SK-N-SH (cell line): ENCODE data around the gene IFNLR1. TPM values are rescaled to one million over a fixed set of nuclear protein-coding genes. Genes with fewer than 3 reads are reported as not detected.

ENCODE experiments used
- CTCF ChIA-PET: fragments of 300-600, 350-600 bp; formaldehyde crosslinking; extraction: SDS; loops from one replicate; lab custom pipeline; 2021; lab: Yijun Ruan, JAX
- POLR2A ChIA-PET: fragments of 350-600 bp; sonication (Branson Sonifier 250); formaldehyde crosslinking; extraction: SDS; loops from one replicate; lab custom pipeline; 2020; ENCODE audit warnings: antibody characterized with exemption, inconsistent platforms; lab: Yijun Ruan, JAX
- DNase-seq: peaks from one replicate; pipeline ENCODE4 v3.0.0; 2012
- H2AFZ ChIP-seq: fragments of 200-600 bp; sonication (generic); 2 replicates; pipeline ENCODE4 v1.8.1; 2016; ENCODE audit warnings: antibody characterized with exemption, mild to moderate bottlenecking, low read depth
- H3F3A ChIP-seq: fragments of 200-600 bp; sonication (generic); replicated peaks from 2 replicates; pipeline ENCODE3; 2016; ENCODE audit warnings: antibody characterized with exemption, mild to moderate bottlenecking; ENCODE audit not compliant: insufficient read depth
- H3K27ac ChIP-seq, 2 experiments: fragments of 200-500 bp in 1 of 2; fragments of 200-600 bp in 1 of 2; sonication (Bioruptor generic) in 1 of 2; sonication (generic), shearing (Covaris generic) in 1 of 2; 2 replicates each; pipeline versions ENCODE4 v1.5.1 to v1.6.1; 2014 to 2016; ENCODE audit warnings: low read depth in 2 of 2, inconsistent platforms in 1 of 2, low read length in 1 of 2, mild to moderate bottlenecking in 1 of 2, mixed read lengths in 1 of 2
- H3K27me3 ChIP-seq: fragments of 200-600 bp; sonication (generic), shearing (Covaris generic); 2 replicates; pipeline ENCODE4 v1.6.1; 2016; ENCODE audit warnings: mixed run types; ENCODE audit not compliant: insufficient read depth
- H3K36me3 ChIP-seq, 2 experiments: fragments of 200-500 bp in 1 of 2; fragments of 200-600 bp in 1 of 2; sonication (Bioruptor generic) in 1 of 2; sonication (generic) in 1 of 2; replicated peaks in 1 of 2; 2 replicates each; pipeline versions ENCODE3 to v1.5.1; 2014 to 2016; ENCODE audit warnings: low read length in 1 of 2, mild to moderate bottlenecking in 1 of 2; ENCODE audit not compliant: insufficient read depth in 2 of 2, control insufficient read depth in 1 of 2
- H3K4me1 ChIP-seq, 2 experiments: fragments of 200-500 bp in 1 of 2; fragments of 200-600 bp in 1 of 2; sonication (Bioruptor generic) in 1 of 2; sonication (generic), shearing (Covaris generic) in 1 of 2; 2 replicates each; pipeline versions ENCODE4 v1.5.1 to v1.6.1; 2014 to 2016; ENCODE audit warnings: low read depth in 1 of 2, low read length in 1 of 2, mixed run types in 1 of 2; ENCODE audit not compliant: insufficient read depth in 2 of 2, control insufficient read depth in 1 of 2
- H3K4me2 ChIP-seq: fragments of 200-600 bp; sonication (generic), shearing (Covaris generic); 2 replicates; pipeline ENCODE4 v1.6.1; 2017; ENCODE audit warnings: mixed run types
- H3K4me3 ChIP-seq, 2 experiments: fragments of 200-500 bp in 1 of 2; fragments of 200-600 bp in 1 of 2; sonication (Bioruptor generic) in 1 of 2; sonication (generic), shearing (Covaris generic) in 1 of 2; 2 replicates each; pipeline versions ENCODE4 v1.5.1 to v1.8.1; 2014 to 2016; ENCODE audit warnings: low read depth in 2 of 2, inconsistent platforms in 1 of 2, low read length in 1 of 2, mild to moderate bottlenecking in 1 of 2, mixed read lengths in 1 of 2, moderate library complexity in 1 of 2
- H3K79me2 ChIP-seq: fragments of 200-600 bp; sonication (generic); 2 replicates; pipeline ENCODE4 v1.8.1; 2017; ENCODE audit warnings: mild to moderate bottlenecking; ENCODE audit not compliant: insufficient read depth
- H3K9ac ChIP-seq: fragments of 200-600 bp; sonication (generic); 2 replicates; pipeline ENCODE4 v1.6.1; 2017; ENCODE audit warnings: mixed run types
- H3K9me2 ChIP-seq: fragments of 200-600 bp; sonication (generic); 2 replicates; pipeline ENCODE4 v1.6.1; 2017; ENCODE audit warnings: mixed run types
- H3K9me3 ChIP-seq: fragments of 200-600 bp; sonication (generic); 2 replicates; pipeline ENCODE4 v1.6.1; 2017; ENCODE audit warnings: mixed run types, mild to moderate bottlenecking, moderate library complexity
- H4K20me1 ChIP-seq: fragments of 200-600 bp; sonication (generic); 2 replicates; pipeline ENCODE4 v1.6.1; 2017; ENCODE audit warnings: mild to moderate bottlenecking, mixed run types; ENCODE audit not compliant: insufficient read depth
- CHD2 ChIP-seq: fragments of 150-350 bp; IDR thresholded peaks from 2 replicates; pipeline ENCODE4 v1.6.1; 2018; ENCODE audit warnings: low read length; ENCODE audit not compliant: partially characterized antibody
- EZH2phosphoT487 ChIP-seq: fragments of 200-600 bp; sonication (generic); IDR thresholded peaks from 2 replicates; pipeline ENCODE4 v1.6.1; 2017; ENCODE audit warnings: low read depth, mixed run types, mild to moderate bottlenecking, antibody characterized with exemption, moderate library complexity, borderline replicate concordance
- FOXM1 ChIP-seq: IDR thresholded peaks from 2 replicates; pipeline ENCODE4 v1.4.0; 2012; ENCODE audit warnings: low read depth, mild to moderate bottlenecking
- GABPA ChIP-seq: IDR thresholded peaks from 2 replicates; pipeline ENCODE4 v1.4.0; 2012; ENCODE audit warnings: low read depth, mild to moderate bottlenecking
- GATA2 ChIP-seq: sonication (generic); formaldehyde crosslinking; IDR thresholded peaks from 2 replicates; pipeline ENCODE4 v1.5.0; 2020; ENCODE audit warnings: mild to moderate bottlenecking, missing genetic modification reagents
- MEF2A ChIP-seq: IDR thresholded peaks from 2 replicates; pipeline ENCODE4 v1.4.0; 2012; ENCODE audit warnings: low read depth, borderline replicate concordance
- NFIC ChIP-seq: IDR thresholded peaks from 2 replicates; pipeline ENCODE4 v1.4.0; 2012; ENCODE audit warnings: borderline replicate concordance
- POLR2AphosphoS5 ChIP-seq: IDR thresholded peaks from 2 replicates; pipeline ENCODE4 v1.6.1; 2012; ENCODE audit warnings: low read depth, low read length
- RAD21 ChIP-seq: IDR thresholded peaks from 2 replicates; pipeline ENCODE4 v1.6.1; 2012; ENCODE audit warnings: mild to moderate bottlenecking, low read length
- RFX5 ChIP-seq: IDR thresholded peaks from 2 replicates; pipeline ENCODE4 v1.6.1; 2012; ENCODE audit warnings: mild to moderate bottlenecking, improper control_type of control experiment, low read length
- RXRA ChIP-seq: IDR thresholded peaks from 2 replicates; pipeline ENCODE4 v1.4.0; 2012; ENCODE audit warnings: low read depth, mild to moderate bottlenecking, borderline replicate concordance
- SMC3 ChIP-seq: IDR thresholded peaks from 2 replicates; pipeline ENCODE4 v1.6.1; 2012; ENCODE audit warnings: low read depth, low read length, improper control_type of control experiment
- TCF12 ChIP-seq: IDR thresholded peaks from 2 replicates; pipeline ENCODE4 v1.4.0; 2012
- TEAD4 ChIP-seq: IDR thresholded peaks from 2 replicates; pipeline ENCODE4 v1.4.0; 2012; ENCODE audit warnings: mild to moderate bottlenecking, borderline replicate concordance; ENCODE audit not compliant: insufficient read depth
- WGBS: methylation state at CpG from one replicate; pipeline ENCODE4 v1.1.6; 2017; ENCODE audit warnings: low lambda C conversion rate; 5-methylcytosine and 5-hydroxymethylcytosine counted together
- polyA plus RNA-seq, 3 experiments: library from polyadenylated mRNA; depleted of rRNA; stranded (reverse); fragments of >200 nt; gene quantifications; 2 replicates each; pipeline ENCODE4 v1.2.3, GENCODE V29; 2012
- TF ChIP-seq, protein P1 (sequence below): IDR thresholded peaks from 2 replicates; pipeline ENCODE4 v1.6.1; 2012; ENCODE audit warnings: mild to moderate bottlenecking, low read depth, low read length, moderate library complexity
- TF ChIP-seq, protein P2 (sequence below): IDR thresholded peaks from 2 replicates; pipeline ENCODE4 v1.4.0; 2012; ENCODE audit warnings: low read depth, borderline replicate concordance
- TF ChIP-seq, protein P3 (sequence below): IDR thresholded peaks from 2 replicates; pipeline ENCODE4 v1.4.0; 2012; ENCODE audit warnings: low read depth
- TF ChIP-seq, protein P4 (sequence below): IDR thresholded peaks from 2 replicates; pipeline ENCODE4 v1.4.0; 2012; ENCODE audit warnings: low read depth, borderline replicate concordance
- TF ChIP-seq, protein P5 (sequence below): IDR thresholded peaks from 2 replicates; pipeline ENCODE4; 2012
- TF ChIP-seq, protein P6 (sequence below): fragments of 200-600 bp; sonication (generic); IDR thresholded peaks from 2 replicates; pipeline ENCODE4 v1.6.1; 2017; ENCODE audit warnings: antibody characterized with exemption, mild to moderate bottlenecking, moderate library complexity

The IFNLR1 gene
- polyA plus RNA-seq, 1 of the 3 experiments (the other 2 are of a cell fraction) = 0.30 TPM

DNA sequence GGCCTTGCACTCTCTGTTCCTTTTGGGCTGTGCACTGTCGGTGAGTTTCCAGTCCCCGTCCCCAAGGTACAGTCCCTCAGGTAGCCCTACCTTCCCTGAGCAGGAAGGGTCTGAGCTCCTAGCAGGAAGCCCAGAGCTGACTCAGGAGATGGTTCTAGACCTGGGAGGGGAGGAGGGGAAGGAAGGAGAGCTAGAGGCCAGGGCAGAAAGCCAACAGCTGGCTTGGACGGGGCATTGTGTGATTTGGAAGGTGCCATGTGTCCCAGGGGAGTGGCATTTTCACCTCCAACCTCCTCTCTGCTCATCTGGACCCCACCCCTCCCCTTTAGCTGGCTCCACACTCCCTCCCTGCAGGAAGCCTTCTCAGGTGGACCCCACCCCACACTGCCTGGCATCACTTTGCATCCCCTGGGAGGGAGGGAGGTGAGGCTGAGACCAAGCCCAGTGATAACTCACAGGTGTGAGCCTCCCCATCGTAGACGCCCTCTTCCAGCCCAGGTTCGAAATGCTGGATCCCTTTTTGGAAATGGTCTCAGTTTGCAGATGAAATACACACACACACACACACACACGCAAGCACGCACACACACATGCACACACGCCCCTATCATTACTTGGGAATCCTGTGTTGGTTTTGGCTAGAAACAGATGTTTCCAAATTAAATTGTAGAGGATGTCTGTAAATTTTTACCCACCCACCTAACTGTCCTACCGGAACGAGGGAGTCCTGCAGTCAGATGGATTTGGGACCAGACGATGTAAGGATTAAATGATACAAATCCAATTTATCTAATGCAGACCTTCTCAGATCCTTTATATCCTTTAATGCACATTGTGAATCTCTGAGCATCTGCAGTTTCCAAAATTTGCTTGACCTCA, 19.7 kb upstream of the IFNLR1 start:
- H3K27me3 ChIP-seq = no peaks in the 10 kb centered on the region; the same call in 1 of the 2 replicates
- peaks cover 0 to 5% of the 10 kb centered on the region in 2 experiments; a peak in 1 of 4 replicates for H3K4me1 ChIP-seq
- H3K79me2 ChIP-seq = no peaks in the 10 kb centered on the region
- no peaks in the 10 kb centered on the region for H4K20me1 ChIP-seq
- H3F3A ChIP-seq = peaks cover 4% of the 10 kb centered on the region
- no peaks in the 10 kb centered on the region for H3K36me3 ChIP-seq
- 41% methylated on average over 10 of the region's 12 CpGs for WGBS
- ChIA-PET POLR2A (no interaction called here), CTCF (interaction anchor here (0.7 to 9.0 kb wide), 4 partner anchors 56 to 185 kb away, joined by 3 to 135 read pairs (median 3); no protein-coding TSS in a partner anchor)
- no peak for TF ChIP-seq FOXM1
- TF ChIP-seq, protein P1, sequence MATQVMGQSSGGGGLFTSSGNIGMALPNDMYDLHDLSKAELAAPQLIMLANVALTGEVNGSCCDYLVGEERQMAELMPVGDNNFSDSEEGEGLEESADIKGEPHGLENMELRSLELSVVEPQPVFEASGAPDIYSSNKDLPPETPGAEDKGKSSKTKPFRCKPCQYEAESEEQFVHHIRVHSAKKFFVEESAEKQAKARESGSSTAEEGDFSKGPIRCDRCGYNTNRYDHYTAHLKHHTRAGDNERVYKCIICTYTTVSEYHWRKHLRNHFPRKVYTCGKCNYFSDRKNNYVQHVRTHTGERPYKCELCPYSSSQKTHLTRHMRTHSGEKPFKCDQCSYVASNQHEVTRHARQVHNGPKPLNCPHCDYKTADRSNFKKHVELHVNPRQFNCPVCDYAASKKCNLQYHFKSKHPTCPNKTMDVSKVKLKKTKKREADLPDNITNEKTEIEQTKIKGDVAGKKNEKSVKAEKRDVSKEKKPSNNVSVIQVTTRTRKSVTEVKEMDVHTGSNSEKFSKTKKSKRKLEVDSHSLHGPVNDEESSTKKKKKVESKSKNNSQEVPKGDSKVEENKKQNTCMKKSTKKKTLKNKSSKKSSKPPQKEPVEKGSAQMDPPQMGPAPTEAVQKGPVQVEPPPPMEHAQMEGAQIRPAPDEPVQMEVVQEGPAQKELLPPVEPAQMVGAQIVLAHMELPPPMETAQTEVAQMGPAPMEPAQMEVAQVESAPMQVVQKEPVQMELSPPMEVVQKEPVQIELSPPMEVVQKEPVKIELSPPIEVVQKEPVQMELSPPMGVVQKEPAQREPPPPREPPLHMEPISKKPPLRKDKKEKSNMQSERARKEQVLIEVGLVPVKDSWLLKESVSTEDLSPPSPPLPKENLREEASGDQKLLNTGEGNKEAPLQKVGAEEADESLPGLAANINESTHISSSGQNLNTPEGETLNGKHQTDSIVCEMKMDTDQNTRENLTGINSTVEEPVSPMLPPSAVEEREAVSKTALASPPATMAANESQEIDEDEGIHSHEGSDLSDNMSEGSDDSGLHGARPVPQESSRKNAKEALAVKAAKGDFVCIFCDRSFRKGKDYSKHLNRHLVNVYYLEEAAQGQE = no peak
- TF ChIP-seq TEAD4 = no peak
- TF ChIP-seq RFX5 = no peak
- no peak for TF ChIP-seq RXRA
- TF ChIP-seq, protein P2, sequence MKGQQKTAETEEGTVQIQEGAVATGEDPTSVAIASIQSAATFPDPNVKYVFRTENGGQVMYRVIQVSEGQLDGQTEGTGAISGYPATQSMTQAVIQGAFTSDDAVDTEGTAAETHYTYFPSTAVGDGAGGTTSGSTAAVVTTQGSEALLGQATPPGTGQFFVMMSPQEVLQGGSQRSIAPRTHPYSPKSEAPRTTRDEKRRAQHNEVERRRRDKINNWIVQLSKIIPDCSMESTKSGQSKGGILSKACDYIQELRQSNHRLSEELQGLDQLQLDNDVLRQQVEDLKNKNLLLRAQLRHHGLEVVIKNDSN = no peak
- TF ChIP-seq GABPA = no peak
- no peak for TF ChIP-seq RAD21
- no peak for TF ChIP-seq EZH2phosphoT487
- no peak for TF ChIP-seq POLR2AphosphoS5
- no peak for TF ChIP-seq TCF12
- TF ChIP-seq, protein P3, sequence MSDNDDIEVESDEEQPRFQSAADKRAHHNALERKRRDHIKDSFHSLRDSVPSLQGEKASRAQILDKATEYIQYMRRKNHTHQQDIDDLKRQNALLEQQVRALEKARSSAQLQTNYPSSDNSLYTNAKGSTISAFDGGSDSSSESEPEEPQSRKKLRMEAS = no peak
- TF ChIP-seq, protein P4, sequence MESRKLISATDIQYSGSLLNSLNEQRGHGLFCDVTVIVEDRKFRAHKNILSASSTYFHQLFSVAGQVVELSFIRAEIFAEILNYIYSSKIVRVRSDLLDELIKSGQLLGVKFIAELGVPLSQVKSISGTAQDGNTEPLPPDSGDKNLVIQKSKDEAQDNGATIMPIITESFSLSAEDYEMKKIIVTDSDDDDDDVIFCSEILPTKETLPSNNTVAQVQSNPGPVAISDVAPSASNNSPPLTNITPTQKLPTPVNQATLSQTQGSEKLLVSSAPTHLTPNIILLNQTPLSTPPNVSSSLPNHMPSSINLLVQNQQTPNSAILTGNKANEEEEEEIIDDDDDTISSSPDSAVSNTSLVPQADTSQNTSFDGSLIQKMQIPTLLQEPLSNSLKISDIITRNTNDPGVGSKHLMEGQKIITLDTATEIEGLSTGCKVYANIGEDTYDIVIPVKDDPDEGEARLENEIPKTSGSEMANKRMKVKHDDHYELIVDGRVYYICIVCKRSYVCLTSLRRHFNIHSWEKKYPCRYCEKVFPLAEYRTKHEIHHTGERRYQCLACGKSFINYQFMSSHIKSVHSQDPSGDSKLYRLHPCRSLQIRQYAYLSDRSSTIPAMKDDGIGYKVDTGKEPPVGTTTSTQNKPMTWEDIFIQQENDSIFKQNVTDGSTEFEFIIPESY = no peak
- TF ChIP-seq CHD2 = no peak
- TF ChIP-seq MEF2A = no peak
- TF ChIP-seq NFIC = no peak
- TF ChIP-seq, protein P5, sequence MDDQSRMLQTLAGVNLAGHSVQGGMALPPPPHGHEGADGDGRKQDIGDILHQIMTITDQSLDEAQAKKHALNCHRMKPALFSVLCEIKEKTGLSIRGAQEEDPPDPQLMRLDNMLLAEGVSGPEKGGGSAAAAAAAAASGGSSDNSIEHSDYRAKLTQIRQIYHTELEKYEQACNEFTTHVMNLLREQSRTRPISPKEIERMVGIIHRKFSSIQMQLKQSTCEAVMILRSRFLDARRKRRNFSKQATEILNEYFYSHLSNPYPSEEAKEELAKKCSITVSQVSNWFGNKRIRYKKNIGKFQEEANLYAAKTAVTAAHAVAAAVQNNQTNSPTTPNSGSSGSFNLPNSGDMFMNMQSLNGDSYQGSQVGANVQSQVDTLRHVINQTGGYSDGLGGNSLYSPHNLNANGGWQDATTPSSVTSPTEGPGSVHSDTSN = no peak
- TF ChIP-seq SMC3 = no peak
- no peak for TF ChIP-seq GATA2 (CRISPR knock-in tag)
- TF ChIP-seq, protein P6, sequence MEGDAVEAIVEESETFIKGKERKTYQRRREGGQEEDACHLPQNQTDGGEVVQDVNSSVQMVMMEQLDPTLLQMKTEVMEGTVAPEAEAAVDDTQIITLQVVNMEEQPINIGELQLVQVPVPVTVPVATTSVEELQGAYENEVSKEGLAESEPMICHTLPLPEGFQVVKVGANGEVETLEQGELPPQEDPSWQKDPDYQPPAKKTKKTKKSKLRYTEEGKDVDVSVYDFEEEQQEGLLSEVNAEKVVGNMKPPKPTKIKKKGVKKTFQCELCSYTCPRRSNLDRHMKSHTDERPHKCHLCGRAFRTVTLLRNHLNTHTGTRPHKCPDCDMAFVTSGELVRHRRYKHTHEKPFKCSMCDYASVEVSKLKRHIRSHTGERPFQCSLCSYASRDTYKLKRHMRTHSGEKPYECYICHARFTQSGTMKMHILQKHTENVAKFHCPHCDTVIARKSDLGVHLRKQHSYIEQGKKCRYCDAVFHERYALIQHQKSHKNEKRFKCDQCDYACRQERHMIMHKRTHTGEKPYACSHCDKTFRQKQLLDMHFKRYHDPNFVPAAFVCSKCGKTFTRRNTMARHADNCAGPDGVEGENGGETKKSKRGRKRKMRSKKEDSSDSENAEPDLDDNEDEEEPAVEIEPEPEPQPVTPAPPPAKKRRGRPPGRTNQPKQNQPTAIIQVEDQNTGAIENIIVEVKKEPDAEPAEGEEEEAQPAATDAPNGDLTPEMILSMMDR = no peak
- no peak overlapping the region for H3K4me3 ChIP-seq
- H2AFZ ChIP-seq = no peak overlapping the region
- no peak for DNase-seq
- no peak overlapping the region for H3K9ac ChIP-seq
- H3K9me3 ChIP-seq = no peaks in the 10 kb centered on the region
- no peak overlapping the region for H3K27ac ChIP-seq
- H3K9me2 ChIP-seq = no peaks in the 10 kb centered on the region
- no peak overlapping the region for H3K4me2 ChIP-seq
